ENCODE measurements around the gene GAL3ST2.
"Not testable (repeated sequence)": the region's sequence is repeated elsewhere in the genome, so short reads cannot be mapped to it uniquely, and the experiment has no call there.

Gene GAL3ST2

DNA sequence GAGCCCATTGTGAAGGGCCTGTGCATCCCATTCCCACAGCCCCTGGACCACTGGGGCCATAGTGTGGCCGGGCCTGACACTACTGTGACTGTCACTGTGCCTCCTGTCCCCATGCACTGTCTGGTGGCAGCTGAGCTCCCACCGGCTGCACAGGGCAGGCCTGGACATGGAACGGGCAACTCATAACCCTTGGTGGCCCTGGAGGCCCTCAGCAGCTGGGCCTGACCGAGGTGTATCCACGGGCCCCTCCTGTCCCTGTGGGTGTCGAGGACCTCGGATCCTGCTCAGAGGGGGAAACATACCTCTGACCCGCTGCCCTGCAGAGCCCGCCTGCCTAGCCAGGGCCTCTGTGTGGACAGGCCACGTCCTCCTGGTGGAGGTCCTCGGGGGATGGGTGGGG, 7.8 kb upstream of the GAL3ST2 start:
- peak in 1 of 2 donors; percentile 4 for DNase-seq

DNA sequence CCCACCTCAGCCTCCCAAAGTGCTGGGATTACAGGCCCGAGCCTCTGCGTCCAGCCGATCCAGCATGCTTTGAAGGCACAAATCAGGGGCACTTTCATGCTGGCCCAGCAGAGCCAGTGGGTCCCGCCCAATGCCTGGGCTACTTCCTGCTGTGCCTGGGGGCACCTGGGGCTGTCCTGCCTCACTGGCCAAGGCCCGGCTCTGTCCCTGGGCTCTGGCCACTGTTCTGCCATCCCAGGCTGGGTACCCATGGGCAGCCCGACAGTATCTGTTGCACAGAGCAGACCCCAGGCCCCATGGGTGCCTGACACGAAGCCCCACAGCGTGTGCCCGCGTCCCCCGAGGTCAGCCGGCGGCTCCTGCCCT, 6.8 kb upstream of the GAL3ST2 start:
- DNase-seq = no peak

DNA sequence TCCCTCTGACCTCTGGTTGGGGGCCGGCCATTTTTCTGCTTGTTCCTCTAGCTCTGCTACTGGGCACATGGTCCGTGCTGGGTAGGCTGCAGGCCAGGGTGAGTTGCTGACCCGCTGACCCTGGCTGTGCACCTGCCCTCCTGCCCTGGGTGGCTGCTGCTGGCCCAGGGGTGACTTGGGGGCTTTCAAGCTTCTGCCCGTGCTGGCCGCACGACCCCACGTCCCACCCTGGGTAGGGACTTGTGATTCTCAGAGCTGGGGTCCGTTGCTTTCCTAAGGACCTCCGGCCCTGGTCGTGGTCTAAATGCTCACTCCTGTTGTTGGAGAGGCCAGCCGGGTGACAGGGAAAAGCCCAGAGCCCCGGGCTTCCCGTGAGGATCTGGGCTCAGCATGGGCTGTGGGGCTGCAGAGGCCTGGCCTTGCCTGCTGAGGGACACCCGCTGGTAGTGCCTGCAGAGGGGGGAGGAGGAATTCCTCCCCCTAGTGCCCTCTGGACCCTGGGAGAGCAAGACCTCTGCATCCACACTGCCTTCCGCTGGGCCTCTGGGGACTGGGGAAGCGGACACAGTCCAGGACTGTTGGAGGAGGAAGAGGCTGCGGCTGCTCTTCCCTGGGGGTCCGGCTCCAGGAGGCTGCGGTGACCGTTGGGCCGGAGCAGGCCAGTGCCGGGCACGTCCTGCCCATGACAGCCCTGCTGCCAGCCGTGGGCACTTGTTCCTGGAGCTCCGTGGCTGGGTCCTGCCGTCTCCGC, 6.3 kb upstream of the GAL3ST2 start:
- DNase-seq = no peak

DNA sequence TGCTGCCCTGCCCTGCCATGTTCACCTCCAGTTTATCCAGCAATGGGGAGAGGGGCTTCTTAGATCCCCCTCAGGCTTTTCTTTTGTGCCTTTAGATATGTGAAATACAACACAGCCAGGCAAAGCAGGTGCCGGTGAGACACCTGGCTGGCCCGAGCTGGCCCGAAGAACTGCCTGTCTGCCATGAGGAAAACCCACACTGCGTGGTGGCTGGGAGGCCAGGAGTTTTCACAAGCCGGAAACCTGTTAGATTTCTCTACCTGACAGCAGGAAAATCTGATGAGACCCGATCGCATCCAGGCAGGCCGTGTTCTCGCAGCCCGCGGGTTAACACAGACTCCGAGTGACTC, 5.7 kb upstream of the GAL3ST2 start:
- no peak for DNase-seq

DNA sequence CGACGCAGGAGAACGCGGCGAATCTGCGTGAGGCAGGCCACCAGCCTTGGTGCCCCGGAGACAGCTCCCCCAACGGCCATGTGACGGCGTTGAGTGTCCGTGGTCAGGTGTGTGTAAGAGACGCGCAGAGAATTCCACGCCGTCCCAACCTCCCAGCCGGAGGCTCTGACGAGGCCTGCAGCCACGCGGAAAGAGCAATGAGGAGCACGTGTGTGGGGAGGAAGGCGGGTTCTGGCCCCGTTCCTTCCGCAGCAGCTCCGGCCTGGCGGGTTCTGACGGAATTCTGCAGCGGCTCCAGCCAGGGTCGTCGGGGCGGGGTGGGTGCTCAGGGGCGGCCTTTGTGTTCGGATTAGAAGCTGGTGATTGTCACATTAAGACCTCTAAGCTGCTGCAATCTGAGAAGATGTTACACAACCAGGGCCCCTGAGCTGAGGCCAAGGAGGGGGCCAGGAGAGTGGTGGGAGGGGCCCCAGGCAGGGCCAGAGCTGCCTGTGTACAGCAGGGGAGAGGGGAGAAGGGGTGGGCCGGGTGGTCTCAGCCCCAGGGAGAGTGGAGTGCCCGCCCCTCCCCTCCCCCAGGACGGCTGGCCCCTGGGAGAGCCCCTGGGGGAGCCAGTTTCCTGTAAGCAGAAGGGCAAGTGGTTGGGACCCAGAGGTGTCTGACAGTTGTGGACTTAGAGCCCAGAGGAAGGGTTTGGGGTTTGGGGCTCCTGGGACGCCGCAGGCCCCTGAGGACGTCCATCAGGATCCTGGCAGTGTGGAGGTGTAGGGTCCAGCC, 5.1 kb upstream of the GAL3ST2 start:
- no peak for DNase-seq

DNA sequence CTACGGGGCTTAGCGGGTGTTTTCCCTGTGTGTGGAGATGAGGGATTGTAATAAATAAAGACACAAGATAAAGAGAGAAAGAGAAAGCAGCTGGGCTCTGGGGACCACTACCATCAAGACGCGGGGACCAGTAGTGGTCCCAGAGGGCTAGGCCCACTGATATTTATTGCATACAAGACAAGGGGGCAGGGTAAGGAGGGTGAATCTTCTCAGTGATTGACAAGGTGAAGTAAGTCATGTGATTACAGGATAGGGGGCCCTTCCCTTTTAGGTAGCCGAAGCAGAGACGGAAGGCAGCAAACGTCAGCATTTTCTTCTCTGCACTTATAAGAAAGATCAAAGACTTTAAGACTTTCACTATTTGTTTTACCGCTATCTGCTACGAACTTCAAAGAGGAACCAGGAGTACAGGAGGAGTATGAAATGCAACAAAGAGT, 4.5 kb upstream of the GAL3ST2 start:
- no peak for DNase-seq

DNA sequence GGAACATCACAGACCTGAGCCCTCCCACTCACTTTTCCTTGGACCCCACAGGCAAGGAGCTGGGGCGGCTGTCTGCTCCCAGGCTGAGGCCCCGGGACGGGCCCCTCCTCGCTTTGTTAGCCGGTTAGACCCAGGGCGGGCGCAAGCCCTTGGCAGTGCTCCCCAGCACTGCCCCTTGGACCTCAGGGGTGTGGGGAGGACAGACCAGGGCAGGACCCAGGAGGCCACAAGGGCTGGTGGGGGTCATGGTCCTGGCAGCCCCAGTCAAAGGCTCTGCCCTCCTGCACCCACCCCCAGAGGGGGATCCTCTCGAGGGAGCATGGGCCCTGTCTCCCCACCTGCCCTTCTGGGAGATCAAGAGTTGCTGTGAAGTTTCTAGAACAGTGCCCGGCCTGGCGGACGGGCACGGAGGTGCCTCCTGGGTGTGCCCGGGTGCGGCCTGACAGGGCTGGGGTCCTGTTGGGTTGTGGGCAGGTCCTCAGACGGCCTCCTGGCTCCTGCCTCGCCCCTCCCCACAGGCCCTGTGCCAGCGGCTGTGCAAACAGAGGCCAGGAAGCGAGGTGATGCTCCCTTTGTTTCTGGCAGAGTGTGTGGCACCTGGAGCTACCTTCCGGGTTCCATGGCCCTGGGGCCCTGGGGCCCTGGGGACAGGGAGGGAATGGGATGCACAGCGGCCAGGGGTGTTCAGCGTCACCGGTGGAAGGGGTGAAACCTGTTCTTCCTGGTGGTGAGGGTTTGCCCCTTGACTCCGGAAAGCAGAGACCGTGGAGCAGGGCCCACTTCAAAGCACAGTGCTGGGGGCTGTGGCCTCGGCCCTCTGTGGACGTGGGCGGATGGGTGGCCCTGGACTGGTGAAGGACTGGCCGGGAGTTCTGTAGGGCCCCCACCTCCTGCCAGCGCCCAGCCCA, 2.9 kb upstream of the GAL3ST2 start:
- no peak for DNase-seq

DNA sequence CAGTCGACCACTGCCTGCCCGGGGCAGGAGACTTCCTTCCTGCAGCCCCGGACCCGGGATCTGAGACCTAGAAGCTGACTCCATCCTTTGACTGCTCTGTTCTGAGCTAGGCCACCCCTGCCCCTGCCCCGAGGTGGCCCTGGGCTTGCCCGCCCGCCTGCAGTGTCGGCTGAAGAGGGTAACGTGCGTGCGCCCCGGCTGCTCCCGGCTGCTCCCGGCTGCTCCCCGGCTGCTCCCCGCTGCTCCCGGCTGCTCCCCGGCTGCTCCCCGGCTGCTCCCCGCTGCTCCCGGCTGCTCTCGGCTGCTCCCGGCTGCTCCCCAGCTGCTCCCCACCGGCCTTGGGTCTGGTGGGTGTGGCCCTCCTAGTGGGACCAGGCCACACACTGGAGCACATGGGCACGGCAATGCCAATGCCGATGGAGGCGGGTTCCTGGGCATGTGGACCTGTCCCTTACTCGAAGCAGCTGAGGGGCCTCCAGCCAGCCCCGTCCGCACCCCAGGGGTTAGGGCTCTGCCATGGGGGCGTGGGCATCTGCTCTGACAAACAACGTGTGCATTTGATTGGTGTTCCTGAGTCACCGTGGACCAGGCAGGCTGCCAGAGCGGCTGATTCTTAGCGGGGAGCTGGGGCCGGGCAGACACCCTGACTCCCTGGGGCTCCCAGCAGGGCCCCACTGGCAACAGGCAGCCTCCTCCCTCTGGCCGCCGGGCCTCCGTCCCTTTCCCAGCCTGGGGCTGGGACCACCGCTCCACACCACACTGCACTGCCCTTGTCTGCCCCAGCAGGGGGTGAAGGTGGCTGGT, 2.0 kb upstream of the GAL3ST2 start:
- no peak for DNase-seq

DNA sequence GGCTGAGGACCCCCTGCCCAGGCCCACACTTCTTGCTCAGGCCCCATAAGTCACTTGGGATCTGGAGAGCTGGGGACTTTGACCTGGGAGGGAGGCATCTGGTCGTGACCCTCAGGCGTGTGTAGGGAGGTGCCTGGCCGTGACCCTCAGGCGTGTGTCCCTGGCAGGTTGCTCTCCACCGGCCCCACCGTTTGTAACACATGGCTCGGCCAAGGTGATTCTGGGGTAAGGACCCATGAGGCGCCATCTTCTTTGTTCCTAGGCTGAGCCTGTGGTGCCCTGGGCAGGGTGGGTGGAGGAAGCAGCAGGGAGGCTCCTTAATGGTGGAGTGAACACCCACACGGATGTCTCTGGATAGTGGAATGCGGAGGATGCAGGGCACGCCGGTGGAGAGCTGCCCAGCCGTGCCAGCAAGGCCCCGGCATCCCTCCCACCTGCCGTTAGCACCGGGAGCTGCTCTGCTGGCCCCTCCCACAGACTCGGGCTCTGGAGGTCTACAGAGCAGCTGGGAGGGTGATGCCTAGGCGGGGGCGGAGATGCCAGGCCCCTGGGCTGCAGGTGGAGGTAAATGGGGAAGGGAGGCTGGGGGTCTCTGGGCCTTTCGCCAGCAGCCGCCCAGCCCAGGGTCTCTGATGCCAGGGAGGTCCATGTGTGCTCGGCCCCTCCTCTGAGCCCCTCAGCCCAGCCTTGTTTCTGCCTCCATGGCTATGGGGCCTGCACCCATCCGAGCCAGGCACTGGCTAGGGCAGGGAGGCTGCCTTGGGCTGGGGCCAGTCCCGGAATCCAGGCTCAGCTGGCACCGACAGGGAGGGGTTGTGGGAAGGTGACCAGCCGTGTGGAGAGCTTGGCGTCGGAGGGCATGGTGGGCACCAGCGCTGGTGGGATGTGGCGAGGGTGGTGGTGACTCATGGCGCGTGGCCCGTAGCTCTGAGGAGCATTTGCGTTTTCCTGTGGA, 1.1 kb upstream of the GAL3ST2 start:
- DNase-seq = peak in 1 of 2 donors; percentile 4

DNA sequence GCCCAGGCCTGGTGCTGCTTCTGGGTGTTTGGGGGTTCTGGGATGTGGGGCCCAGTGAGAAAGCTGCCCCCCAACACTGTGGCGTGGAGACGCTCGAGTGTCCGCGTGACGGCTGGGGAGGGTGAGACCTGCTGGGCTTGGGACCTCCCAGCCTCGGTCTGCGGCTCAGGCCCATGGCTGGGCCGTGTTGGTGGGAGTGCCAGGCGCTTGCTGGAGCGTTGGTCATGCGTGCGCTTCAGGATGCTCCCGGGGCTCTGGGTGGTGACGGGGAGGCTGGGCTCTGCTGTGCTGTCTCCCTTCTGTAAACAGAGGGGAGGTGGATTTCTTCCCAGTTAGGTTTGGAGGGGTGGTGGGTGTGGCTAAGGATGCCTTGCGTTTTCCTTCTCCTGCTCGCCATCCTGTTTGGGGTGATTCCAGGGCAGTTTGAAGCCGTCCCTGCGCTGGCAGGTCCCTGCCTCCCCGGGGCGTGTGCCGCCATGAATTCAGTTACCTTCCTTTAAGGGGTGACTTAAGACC, 606 bp downstream of the GAL3ST2 start:
- no peak for DNase-seq

DNA sequence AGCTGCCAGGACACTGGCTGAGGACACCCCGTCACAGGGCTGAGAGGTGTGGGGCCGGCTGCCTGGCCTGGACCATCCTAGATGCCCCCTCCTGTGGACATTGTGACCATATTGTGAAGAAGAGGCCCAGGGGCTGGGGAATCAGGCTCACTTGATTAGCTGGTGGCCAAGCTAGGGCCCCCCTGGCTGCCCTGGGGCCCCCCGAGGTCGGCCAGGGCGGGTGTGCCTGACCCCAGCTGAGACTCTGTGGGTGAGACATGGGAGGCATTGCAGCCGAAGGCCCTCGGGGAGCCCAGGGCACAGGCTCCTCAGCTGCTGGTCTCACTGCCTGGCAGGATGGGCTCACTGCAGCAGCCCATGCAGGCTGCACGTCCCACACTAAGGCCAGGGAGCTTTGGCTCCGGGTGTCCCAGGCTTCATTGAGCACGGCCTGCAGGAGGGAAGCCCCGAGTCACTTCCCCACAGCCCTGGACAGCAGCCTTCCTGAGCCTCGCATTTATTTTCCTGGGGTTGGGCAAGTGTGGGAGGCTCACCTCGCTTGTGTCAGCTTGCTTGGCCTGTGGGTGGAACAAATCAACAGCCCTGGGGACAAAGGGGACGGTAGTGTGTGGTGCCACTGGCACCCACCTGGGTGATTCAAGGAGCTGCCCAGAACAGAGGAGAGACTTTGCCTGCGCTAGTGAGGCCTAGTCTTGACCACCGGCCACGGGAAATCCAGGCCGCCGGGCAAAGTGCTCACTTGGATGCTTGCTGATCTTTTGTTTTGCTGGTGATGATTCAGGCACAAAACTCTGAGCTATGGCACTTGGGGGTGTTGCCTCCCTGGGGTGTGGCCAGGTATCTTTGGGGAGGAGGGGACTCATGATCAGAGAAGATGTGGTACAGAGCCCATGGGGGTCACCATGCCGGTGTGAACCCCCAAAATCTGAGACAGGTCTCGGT, 1.3 kb downstream of the GAL3ST2 start:
- DNase-seq = no peak

DNA sequence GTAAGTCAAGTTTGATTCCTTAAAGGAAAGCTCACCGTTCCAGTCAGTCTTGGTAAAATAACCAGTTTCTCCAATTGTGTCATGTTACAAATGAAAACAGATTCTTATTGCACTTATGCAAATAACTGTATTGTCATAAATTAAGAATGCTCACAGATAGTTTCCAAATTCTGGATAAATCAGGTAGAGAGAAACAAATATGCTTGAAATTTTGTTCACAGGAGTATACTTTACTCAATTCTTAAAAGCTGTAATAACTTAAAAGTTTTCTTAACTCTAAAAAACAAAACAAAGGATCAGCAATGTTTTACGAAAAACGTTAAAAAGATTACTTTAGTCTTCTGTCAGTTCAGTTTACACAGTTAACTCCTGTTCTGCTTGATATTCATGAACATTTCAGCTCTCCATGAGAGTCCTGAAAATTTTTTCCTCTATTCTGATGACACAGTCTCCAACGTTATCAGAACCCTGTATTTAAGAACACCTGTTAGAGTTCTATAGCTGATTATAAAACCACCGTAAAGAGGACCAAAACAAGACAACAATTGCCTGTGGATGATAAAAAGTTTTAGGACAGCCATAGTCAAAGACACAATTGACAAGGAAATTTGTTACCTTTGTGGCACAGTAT, 4.4 kb downstream of the GAL3ST2 start:
- no peak for DNase-seq

DNA sequence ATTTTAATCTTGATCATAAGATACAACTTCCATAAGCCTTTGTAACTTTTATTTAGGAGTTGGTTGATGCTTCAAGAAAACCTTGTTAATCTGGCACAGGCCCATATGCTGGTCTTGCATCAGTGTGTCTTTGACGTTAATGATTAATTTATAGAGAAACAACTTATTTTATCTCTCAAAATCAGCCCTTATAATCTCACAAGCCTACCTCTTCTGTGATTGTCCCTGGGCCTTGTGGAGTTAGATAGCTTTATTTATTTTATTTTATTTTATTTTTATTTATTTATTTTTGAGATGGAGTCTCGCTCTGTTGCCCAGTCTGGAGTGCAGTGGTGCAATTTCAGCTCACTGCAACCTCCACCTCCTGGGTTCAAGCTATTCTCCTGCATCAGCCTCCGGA, 5.4 kb downstream of the GAL3ST2 start:
- DNase-seq = not testable (repeated sequence)

DNA sequence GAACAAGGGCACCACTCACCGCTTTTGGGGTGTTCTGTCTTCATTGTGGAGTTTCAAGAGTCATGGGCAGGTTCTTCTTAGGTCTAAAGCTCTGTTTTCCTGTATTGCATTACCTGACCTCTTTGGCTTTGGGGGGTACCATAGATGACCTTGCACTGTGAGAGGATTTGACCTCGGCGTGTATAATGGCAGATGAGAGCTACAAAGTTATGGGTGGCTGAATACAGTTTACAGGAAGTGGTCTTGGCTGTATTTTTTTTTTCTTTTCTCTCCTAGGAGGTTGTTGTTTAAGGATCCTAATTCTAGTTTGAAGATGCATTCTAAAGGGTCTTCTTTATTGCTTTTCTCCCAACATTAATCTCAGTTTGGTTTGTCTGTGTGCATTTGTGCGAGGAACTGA, 11.5 kb downstream of the GAL3ST2 start:
- DNase-seq = no peak

DNA sequence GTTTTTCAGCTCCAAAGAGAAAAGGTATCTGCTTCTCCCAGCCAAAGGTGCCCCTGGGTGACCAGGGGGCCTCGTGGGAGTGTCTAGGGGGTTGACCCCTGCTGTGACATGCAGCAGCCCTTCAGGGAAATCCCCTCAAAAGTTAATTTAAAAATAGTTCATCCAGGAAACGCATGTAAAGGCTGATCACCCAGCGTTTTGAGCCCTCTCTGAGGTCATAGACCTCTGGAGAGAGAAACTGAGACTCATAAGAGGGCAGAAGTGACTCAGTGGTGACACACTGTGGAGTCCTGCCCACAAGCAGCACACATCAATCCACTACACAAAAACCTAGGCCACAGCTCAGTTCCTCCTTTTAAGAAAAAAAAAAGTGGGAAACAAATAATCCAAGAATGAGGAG, 11.9 kb downstream of the GAL3ST2 start:
- DNase-seq = peak; percentile 48 to 59

DNA sequence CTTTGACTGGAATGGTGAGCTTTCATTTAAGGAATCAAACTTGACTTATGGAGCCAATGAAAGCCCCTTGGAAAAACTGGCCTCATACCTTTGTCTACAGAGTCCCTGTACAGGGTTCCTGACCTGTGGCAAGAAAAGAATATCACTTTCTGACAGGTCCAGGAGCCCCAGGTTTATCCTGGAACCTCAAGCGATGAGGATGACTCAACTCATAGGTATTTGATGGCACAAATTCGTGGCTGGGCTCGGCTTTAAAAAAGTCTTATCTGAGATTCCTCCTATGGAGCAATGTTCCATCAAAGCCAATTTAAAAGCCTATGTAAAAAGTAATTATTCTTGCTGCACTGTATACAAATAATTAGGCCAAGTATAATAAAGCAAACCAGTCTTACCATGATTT, 14.8 kb downstream of the GAL3ST2 start:
- DNase-seq = not testable (repeated sequence)

DNA sequence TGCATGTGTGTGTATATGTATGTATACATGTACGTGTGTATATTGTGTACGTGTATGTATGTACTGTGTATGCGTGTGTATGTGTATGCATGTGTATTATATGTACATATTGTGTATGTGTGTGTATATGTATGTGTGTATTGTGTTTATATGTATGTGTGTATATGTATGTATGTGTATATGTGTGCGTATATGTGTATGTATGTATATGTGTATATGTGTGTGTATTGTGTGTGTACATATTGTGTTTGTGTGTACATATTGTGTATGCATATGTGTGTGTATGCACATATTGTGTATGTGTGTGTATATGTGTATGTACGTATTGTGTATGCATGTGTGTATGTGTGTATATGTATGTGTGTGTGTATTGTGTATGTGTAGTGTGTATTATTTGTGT, 16.8 kb downstream of the GAL3ST2 start:
- no peak for DNase-seq

DNA sequence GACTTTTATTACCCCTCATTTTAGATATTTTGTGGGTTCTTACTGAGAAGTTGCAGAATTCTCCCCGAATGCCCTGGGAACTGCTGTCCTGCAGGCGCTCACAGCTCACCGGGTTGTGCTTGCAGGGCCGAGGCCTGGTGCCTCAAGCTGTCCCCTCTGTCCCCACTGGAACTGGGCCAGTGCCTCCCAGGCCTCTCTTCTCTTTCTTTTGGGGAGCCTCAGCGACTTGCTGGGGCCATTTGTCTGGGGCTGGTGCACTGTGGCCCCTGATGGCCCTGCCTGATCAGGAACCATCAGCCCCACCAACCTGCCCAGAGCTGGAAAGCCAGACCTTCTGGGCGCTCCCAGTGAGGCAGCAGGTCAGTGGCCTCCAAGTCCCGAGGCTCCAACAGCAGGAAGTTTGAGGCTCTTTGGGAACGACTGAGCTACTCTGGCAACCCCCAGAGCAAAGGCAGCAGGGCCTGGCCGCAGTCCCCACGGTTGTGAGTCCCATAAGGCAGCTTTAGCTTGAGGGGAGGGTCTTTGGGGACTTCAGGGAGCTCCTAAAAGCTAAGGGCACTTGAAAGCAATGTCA, 17.7 kb downstream of the GAL3ST2 start:
- no peak for DNase-seq
